HCT116 (cell line): ENCODE data around the gene SERPINE3. TPM values are rescaled to one million over a fixed set of nuclear protein-coding genes. Genes with fewer than 3 reads are reported as not detected.

Source experiments
- ATAC-seq: fragments of 200-7000 bp; cut with Tn5 transposase; 2 replicates; pipeline ENCODE4 v1.9.1; 2020; ENCODE audit warnings: mild to moderate bottlenecking, moderate library complexity
- BruUV-seq: library from RNA; stranded (reverse); fragments of 400-500 nt; replicated peaks from 2 replicates; lab custom pipeline; 2021; lab: Mats Ljungman, UMichigan
- CTCF ChIA-PET: fragments of 300-600 bp; sonication (Branson Sonifier 250); formaldehyde crosslinking; loops from one replicate; lab custom pipeline; 2021; ENCODE audit warnings: antibody characterized with exemption; lab: Charles Lee
- POLR2A ChIA-PET: fragments of 300-600, 350-600 bp; sonication (Branson Sonifier 250); formaldehyde crosslinking; loops from one replicate; lab custom pipeline; 2021; ENCODE audit warnings: antibody characterized with exemption; lab: Charles Lee
- RAD21 ChIA-PET, 2 experiments: fragments of 300-600 bp; sonication (Branson Sonifier 250); formaldehyde crosslinking; loops; one replicate each; lab custom pipeline; 2023; ENCODE audit warnings: low total read pairs in 2 of 2; ENCODE audit not compliant: uncharacterized antibody in 2 of 2, unreplicated experiment in 2 of 2, low non-redundant PET in 1 of 2; lab: Charles Lee
- DNase-seq: peaks from one replicate; pipeline ENCODE4 v3.0.0-alpha.2; 2010; ENCODE audit warnings: low read depth, low spot score
- H2AFZ ChIP-seq: fragments of 200-600 bp; shearing (Covaris generic), sonication (generic); 2 replicates; pipeline ENCODE4 v1.6.1; 2017; ENCODE audit warnings: low read depth, mixed run types, mixed read lengths, antibody characterized with exemption, low read length; ENCODE audit not compliant: poor library complexity, severe bottlenecking
- H3K27ac ChIP-seq: 2 replicates; pipeline ENCODE4 v1.5.1; 2012; ENCODE audit warnings: low read depth, low read length
- H3K27me3 ChIP-seq: fragments of 200-600 bp; sonication (generic); 2 replicates; pipeline ENCODE4 v1.6.1; 2016; ENCODE audit warnings: mixed run types, low read length, mixed read lengths; ENCODE audit not compliant: insufficient read depth
- H3K36me3 ChIP-seq, 2 experiments: fragments of 200-500 bp in 1 of 2; fragments of 200-600 bp in 1 of 2; sonication (Bioruptor generic) in 1 of 2; sonication (generic) in 1 of 2; 2 replicates each; pipeline versions ENCODE4 v1.5.1 to v1.6.1; 2014 to 2016; ENCODE audit warnings: low read length in 2 of 2, inconsistent platforms in 1 of 2, mixed read lengths in 1 of 2, mixed run types in 1 of 2; ENCODE audit not compliant: insufficient read depth in 2 of 2, control insufficient read depth in 1 of 2
- H3K4me1 ChIP-seq, 2 experiments: fragments of 200-600 bp in 1 of 2; sonication (generic) in 1 of 2; 2 replicates each; pipeline versions ENCODE4 v1.5.1 to v1.6.1; 2012 to 2017; ENCODE audit warnings: low read length in 2 of 2, inconsistent platforms in 1 of 2, mild to moderate bottlenecking in 1 of 2, mixed read lengths in 1 of 2, mixed run types in 1 of 2, moderate library complexity in 1 of 2; ENCODE audit not compliant: insufficient read depth in 2 of 2, control insufficient read depth in 1 of 2
- H3K4me2 ChIP-seq: fragments of 200-600 bp; sonication (generic); 2 replicates; pipeline ENCODE4 v1.6.1; 2017; ENCODE audit warnings: mixed run types, low read length, mixed read lengths
- H3K4me3 ChIP-seq, 2 experiments: fragments of 200-600 bp in 1 of 2; sonication (generic) in 1 of 2; replicated peaks in 1 of 2; 2 replicates each; pipeline ENCODE4 v1.5.1; 2011 to 2016; ENCODE audit warnings: low read length in 2 of 2, control low read depth in 1 of 2, low read depth in 1 of 2, mild to moderate bottlenecking in 1 of 2, mixed read lengths in 1 of 2, mixed run types in 1 of 2
- H3K79me2 ChIP-seq: fragments of 200-600 bp; sonication (generic); 2 replicates; pipeline ENCODE4 v1.6.1; 2017; ENCODE audit warnings: mild to moderate bottlenecking, mixed run types, low read length, moderate library complexity, mixed read lengths; ENCODE audit not compliant: insufficient read depth
- H3K9ac ChIP-seq: fragments of 200-600 bp; sonication (generic); 2 replicates; pipeline ENCODE4 v1.6.1; 2016; ENCODE audit warnings: low read length, mixed read lengths
- H3K9me2 ChIP-seq: fragments of 200-600 bp; sonication (generic), shearing (Covaris generic); 2 replicates; pipeline ENCODE4 v1.6.1; 2017; ENCODE audit warnings: mixed run types, mild to moderate bottlenecking, moderate library complexity; ENCODE audit not compliant: insufficient read depth
- H3K9me3 ChIP-seq, 2 experiments: fragments of 200-500 bp in 1 of 2; fragments of 200-600 bp in 1 of 2; sonication (Bioruptor generic) in 1 of 2; sonication (generic) in 1 of 2; 2 replicates each; pipeline ENCODE4 v1.6.1; 2014 to 2017; ENCODE audit warnings: low read length in 2 of 2, mixed read lengths in 2 of 2, inconsistent platforms in 1 of 2, low read depth in 1 of 2, mild to moderate bottlenecking in 1 of 2, mixed run types in 1 of 2, moderate library complexity in 1 of 2; ENCODE audit not compliant: control insufficient read depth in 1 of 2, insufficient read depth in 1 of 2
- H4K20me1 ChIP-seq: fragments of 200-600 bp; sonication (generic), shearing (Covaris generic); 2 replicates; pipeline ENCODE4 v1.6.1; 2017; ENCODE audit warnings: mixed run types, mild to moderate bottlenecking, moderate library complexity; ENCODE audit not compliant: insufficient read depth
- CBX3 ChIP-seq: IDR thresholded peaks from 2 replicates; pipeline ENCODE4 v1.6.1; 2012; ENCODE audit warnings: low read depth
- CEBPB ChIP-seq: IDR thresholded peaks from 2 replicates; pipeline ENCODE4 v1.6.1; 2012; ENCODE audit warnings: low read depth
- ELF1 ChIP-seq: IDR thresholded peaks from 2 replicates; pipeline ENCODE4 v1.6.1; 2012; ENCODE audit warnings: low read depth, borderline replicate concordance
- EZH2 ChIP-seq: fragments of 200-600 bp; sonication (generic); IDR thresholded peaks from 2 replicates; pipeline ENCODE4 v1.6.1; 2017; ENCODE audit warnings: antibody characterized with exemption, mixed run types
- EZH2phosphoT487 ChIP-seq: fragments of 200-600 bp; IDR thresholded peaks from 2 replicates; pipeline ENCODE4 v1.6.1; 2018; ENCODE audit warnings: antibody characterized with exemption, borderline replicate concordance
- FOSL1 ChIP-seq: IDR thresholded peaks from 2 replicates; pipeline ENCODE4 v1.6.1; 2012; ENCODE audit warnings: low read depth
- MAX ChIP-seq: IDR thresholded peaks from 2 replicates; pipeline ENCODE4 v1.6.1; 2012
- POLR2A ChIP-seq: IDR thresholded peaks from 2 replicates; pipeline ENCODE4 v1.7.0; 2011; ENCODE audit warnings: borderline replicate concordance; ENCODE audit not compliant: insufficient read depth, insufficient read length; ENCODE audit errors: extremely low read depth
- POLR2AphosphoS5 ChIP-seq: IDR thresholded peaks from 2 replicates; pipeline ENCODE4 v1.6.1; 2011; ENCODE audit warnings: mild to moderate bottlenecking, low read depth, low read length, moderate library complexity
- REST ChIP-seq: IDR thresholded peaks from 2 replicates; pipeline ENCODE4 v1.6.1; 2012; ENCODE audit warnings: low read depth
- SIN3A ChIP-seq: IDR thresholded peaks from 2 replicates; pipeline ENCODE4 v1.6.1; 2012; ENCODE audit warnings: low read depth
- TCF7L2 ChIP-seq: IDR thresholded peaks from 2 replicates; pipeline ENCODE4 v1.7.0; 2011; ENCODE audit warnings: borderline replicate concordance, inconsistent platforms; ENCODE audit not compliant: insufficient read depth, insufficient read length; ENCODE audit errors: extremely low read depth
- ZNF274 ChIP-seq: fragments of 200-500 bp; sonication (Bioruptor generic); IDR thresholded peaks from 2 replicates; pipeline ENCODE4 v1.6.1; 2014; ENCODE audit warnings: mild to moderate bottlenecking, low read depth, low read length, inconsistent platforms
- intact Hi-C: fragments of 100-400 bp; cut with micrococcal nuclease; formaldehyde crosslinking; loops from 2 replicates; pipeline ENCODE4 v1.10.0; 2022
- total RNA-seq: library from RNA; stranded (reverse); gene quantifications from one replicate; pipeline ENCODE4 v1.2.1, GENCODE V29; 2021; ENCODE audit not compliant: unreplicated experiment

The SERPINE3 gene
- total RNA-seq, 1 experiment from 2014 or later: not detected

GRCh38 chr13:51385114-51385513 lies 45.6 kb downstream of the SERPINE3 start:
- RAD21 ChIA-PET: no interaction called here
- no peaks in the 10 kb centered on the region for H3K9me3 ChIP-seq
- H3K27me3 ChIP-seq: no peaks in the 10 kb centered on the region
- no peaks in the 10 kb centered on the region for H3K4me1 ChIP-seq
- H3K79me2 ChIP-seq: peaks cover 24% of the 10 kb centered on the region
- no peak overlapping the region for H3K4me3 ChIP-seq
- no peaks in the 10 kb centered on the region for H4K20me1 ChIP-seq
- CTCF ChIA-PET: no interaction called here
- H3K36me3 ChIP-seq: peaks cover 0 to 5% of the 10 kb centered on the region in 2 experiments; a peak in 2 of 4 replicates
- no peak overlapping the region for H3K9ac ChIP-seq
- POLR2A ChIA-PET: no interaction called here
- H2AFZ ChIP-seq: no peak overlapping the region
- DNase-seq (no peak), ATAC-seq (no peak)
- TF ChIP-seq TCF7L2 (no peak), REST (no peak), CBX3 (no peak), POLR2A (no peak), ELF1 (no peak), ZNF274 (no peak), SIN3A (no peak), FOSL1 (no peak), EZH2 (no peak), MAX (no peak), POLR2AphosphoS5 (no peak), CEBPB (no peak), EZH2phosphoT487 (no peak)
- no TSS peak for BruUV-seq
- intact Hi-C loops: no loop called here
- no peaks in the 10 kb centered on the region for H3K9me2 ChIP-seq
- H3K27ac ChIP-seq: no peak overlapping the region
- no peak overlapping the region for H3K4me2 ChIP-seq
